Activated B cell treated with CpG ODN at 0.5 μM for 24 hours (primary cell): ENCODE results near the gene WDR37. TPM values are rescaled to one million over a fixed set of nuclear protein-coding genes. Genes with fewer than 3 reads are reported as not detected.

Experiments used
- ATAC-seq: fragments of 200-7000 bp; cut with Tn5 transposase; one replicate; pipeline ENCODE4 v1.10.0; 2021; ENCODE audit warnings: low read depth, mild to moderate bottlenecking, moderate library complexity
- CTCF ChIA-PET: fragments of 350-600 bp; sonication (Branson Sonifier 250); formaldehyde crosslinking; loops from one replicate; lab custom pipeline; 2021; ENCODE audit warnings: antibody characterized with exemption; lab: Charles Lee
- POLR2A ChIA-PET: fragments of 350-600 bp; sonication (Branson Sonifier 250); formaldehyde crosslinking; loops from one replicate; lab custom pipeline; 2021; ENCODE audit warnings: antibody characterized with exemption; lab: Charles Lee
- DNase-seq: peaks from one replicate; pipeline ENCODE4 v3.0.0; 2022
- H3K27ac Mint-ChIP-seq: one replicate; pipeline ENCODE4 v1.8.0; 2020; ENCODE audit warnings: mixed read lengths
- H3K27me3 Mint-ChIP-seq: one replicate; pipeline ENCODE4 v1.8.0; 2021; ENCODE audit warnings: mixed read lengths
- H3K36me3 Mint-ChIP-seq: one replicate; pipeline ENCODE4 v1.8.0; 2021; ENCODE audit warnings: low read depth, mixed read lengths
- H3K4me1 Mint-ChIP-seq: one replicate; pipeline ENCODE4 v1.8.0; 2021; ENCODE audit warnings: mixed read lengths
- H3K4me3 Mint-ChIP-seq: one replicate; pipeline ENCODE4 v1.8.0; 2020; ENCODE audit warnings: mild to moderate bottlenecking, mixed read lengths
- H3K9me3 Mint-ChIP-seq: one replicate; pipeline ENCODE4 v1.8.0; 2020; ENCODE audit warnings: mixed read lengths
- intact Hi-C: fragments of 100-400 bp; cut with micrococcal nuclease; formaldehyde crosslinking; loops from one replicate; pipeline ENCODE4 v1.15.1; 2024
- total RNA-seq: library from RNA; stranded (reverse); gene quantifications from 2 replicates; pipeline ENCODE4 v1.2.3, GENCODE V29; 2022
- TF ChIP-seq, protein P1 (sequence below): fragments of 200-600 bp; IDR thresholded peaks from one replicate; pipeline ENCODE4 v1.8.0; 2022; ENCODE audit warnings: antibody characterized with exemption, mild to moderate bottlenecking

The WDR37 gene
- total RNA-seq, 1 donor from 2014 or later = 20.0 TPM

DNA sequence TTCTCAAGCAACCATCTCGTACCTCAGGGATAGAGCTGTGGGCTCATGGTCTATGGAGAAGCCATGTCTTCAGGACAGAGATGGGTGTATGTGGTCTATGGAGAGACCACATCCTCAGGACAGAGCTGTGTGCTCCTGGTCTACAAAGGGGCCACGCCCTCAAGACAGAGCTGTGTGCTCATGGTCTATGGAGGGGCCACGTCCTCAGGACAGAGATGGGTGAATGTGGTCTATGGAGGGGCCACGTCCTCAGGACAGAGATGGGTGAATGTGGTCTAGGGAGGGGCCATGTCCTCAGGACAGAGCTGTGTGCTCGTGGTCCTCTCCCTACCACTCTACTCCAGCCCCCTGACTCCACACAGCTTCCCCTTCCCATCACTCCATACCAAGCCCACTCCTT, 117.8 kb downstream of the WDR37 start:
- Mint-ChIP-seq H3K4me3 (no peak overlapping the region), H3K4me1 (no peaks in the 10 kb centered on the region), H3K36me3 (no peaks in the 10 kb centered on the region), H3K9me3 (no peaks in the 10 kb centered on the region), H3K27ac (no peak overlapping the region), H3K27me3 (no peaks in the 10 kb centered on the region)
- DNase-seq = no peak
- ChIA-PET CTCF (no interaction called here), POLR2A (no interaction called here)
- intact Hi-C loops = no loop called here
- TF ChIP-seq, protein P1, sequence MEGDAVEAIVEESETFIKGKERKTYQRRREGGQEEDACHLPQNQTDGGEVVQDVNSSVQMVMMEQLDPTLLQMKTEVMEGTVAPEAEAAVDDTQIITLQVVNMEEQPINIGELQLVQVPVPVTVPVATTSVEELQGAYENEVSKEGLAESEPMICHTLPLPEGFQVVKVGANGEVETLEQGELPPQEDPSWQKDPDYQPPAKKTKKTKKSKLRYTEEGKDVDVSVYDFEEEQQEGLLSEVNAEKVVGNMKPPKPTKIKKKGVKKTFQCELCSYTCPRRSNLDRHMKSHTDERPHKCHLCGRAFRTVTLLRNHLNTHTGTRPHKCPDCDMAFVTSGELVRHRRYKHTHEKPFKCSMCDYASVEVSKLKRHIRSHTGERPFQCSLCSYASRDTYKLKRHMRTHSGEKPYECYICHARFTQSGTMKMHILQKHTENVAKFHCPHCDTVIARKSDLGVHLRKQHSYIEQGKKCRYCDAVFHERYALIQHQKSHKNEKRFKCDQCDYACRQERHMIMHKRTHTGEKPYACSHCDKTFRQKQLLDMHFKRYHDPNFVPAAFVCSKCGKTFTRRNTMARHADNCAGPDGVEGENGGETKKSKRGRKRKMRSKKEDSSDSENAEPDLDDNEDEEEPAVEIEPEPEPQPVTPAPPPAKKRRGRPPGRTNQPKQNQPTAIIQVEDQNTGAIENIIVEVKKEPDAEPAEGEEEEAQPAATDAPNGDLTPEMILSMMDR = no peak
- ATAC-seq = no peak

DNA sequence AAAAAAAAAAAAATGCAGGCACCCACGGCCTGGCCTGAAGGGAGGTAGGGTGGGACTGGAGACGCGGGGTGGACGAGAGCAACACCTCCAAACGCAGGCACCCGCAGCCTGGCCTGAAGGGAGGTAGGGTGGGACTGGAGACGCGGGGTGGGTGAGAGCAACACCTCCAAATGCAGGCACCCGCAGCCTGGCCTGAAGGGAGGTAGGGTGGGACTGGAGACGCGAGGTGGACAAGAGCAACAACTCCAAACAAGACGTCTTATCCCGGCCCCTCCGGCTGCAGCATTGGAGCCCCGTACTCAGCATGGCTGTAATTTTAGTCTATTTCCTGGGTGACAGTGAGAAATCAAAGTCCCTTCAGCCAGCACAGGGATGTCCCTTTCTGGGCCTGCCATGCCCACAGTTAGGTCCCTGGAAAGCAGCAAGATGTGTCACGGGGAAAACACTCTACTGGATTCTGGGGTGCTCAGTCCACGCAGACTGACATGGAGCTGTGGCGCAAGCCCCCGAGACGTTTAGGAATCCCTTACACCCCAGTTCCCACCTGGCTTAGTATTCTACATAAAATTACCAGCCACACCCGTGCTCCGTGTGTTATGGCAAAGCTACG, 119.9 kb downstream of the WDR37 start:
- no peak for ATAC-seq
- ChIA-PET POLR2A (no interaction called here), CTCF (no interaction called here)
- peak; percentile 1 for DNase-seq
- no peak overlapping the region for H3K4me3 Mint-ChIP-seq
- intact Hi-C loops = no loop called here
- H3K36me3 Mint-ChIP-seq = no peaks in the 10 kb centered on the region
- TF ChIP-seq, protein P1 = no peak
- H3K27ac Mint-ChIP-seq = no peak overlapping the region
- H3K27me3 Mint-ChIP-seq = no peaks in the 10 kb centered on the region
- no peaks in the 10 kb centered on the region for H3K9me3 Mint-ChIP-seq
- H3K4me1 Mint-ChIP-seq = no peaks in the 10 kb centered on the region

DNA sequence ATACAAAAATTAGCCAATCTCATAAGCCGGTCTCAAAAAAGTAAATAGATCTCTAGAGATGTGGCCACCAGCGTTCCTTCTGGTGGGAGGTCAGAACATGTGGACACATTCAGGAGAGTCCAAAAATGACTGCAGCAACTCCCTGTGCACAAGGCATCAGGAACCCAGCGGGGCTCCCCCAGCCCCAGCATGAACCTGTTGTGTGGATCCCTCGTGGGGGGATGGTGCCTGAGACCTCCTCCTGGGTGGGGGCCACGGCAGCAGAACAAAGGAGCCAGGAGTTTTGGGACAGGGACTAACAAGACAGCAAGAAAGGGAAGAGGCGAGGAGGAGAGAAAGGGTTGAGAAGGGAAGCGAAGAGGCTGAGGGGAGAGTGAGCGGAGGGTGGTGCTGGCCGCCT, 121.8 kb downstream of the WDR37 start:
- TF ChIP-seq, protein P1 = no peak
- ChIA-PET POLR2A (no interaction called here), CTCF (no interaction called here)
- Mint-ChIP-seq H3K36me3 (no peaks in the 10 kb centered on the region), H3K9me3 (no peaks in the 10 kb centered on the region), H3K4me3 (no peak overlapping the region), H3K27ac (no peak overlapping the region), H3K27me3 (no peaks in the 10 kb centered on the region), H3K4me1 (no peaks in the 10 kb centered on the region)
- DNase-seq (peak; percentile 1), ATAC-seq (no peak)
- intact Hi-C loops = no loop called here

DNA sequence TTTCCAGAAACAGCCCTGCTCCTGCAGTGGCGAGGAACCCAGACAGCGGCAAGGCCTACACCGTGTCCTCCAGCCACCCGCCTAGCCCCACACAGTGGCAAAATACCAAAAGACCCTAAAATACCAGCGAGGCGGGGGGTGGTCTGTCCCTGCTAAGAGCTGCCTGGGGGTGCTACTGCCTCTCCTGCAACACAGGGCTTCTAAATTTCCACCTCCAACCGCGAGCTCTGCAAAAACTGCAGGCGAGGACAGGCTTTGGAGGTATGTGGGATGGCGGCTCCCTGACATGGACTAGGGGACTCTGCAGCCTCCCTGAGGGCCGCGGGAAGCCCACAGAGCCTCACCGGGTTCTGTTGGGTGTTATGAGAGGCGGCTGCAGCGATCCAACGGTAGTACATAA, 122.3 kb downstream of the WDR37 start:
- intact Hi-C loops = no loop called here
- H3K4me3 Mint-ChIP-seq = no peak overlapping the region
- ChIA-PET CTCF (no interaction called here), POLR2A (no interaction called here)
- no peaks in the 10 kb centered on the region for H3K36me3 Mint-ChIP-seq
- H3K27me3 Mint-ChIP-seq = peaks cover 2% of the 10 kb centered on the region
- no peak overlapping the region for H3K27ac Mint-ChIP-seq
- H3K4me1 Mint-ChIP-seq = no peaks in the 10 kb centered on the region
- DNase-seq = no peak
- no peak for ATAC-seq
- H3K9me3 Mint-ChIP-seq = no peaks in the 10 kb centered on the region
- TF ChIP-seq, protein P1 = no peak

DNA sequence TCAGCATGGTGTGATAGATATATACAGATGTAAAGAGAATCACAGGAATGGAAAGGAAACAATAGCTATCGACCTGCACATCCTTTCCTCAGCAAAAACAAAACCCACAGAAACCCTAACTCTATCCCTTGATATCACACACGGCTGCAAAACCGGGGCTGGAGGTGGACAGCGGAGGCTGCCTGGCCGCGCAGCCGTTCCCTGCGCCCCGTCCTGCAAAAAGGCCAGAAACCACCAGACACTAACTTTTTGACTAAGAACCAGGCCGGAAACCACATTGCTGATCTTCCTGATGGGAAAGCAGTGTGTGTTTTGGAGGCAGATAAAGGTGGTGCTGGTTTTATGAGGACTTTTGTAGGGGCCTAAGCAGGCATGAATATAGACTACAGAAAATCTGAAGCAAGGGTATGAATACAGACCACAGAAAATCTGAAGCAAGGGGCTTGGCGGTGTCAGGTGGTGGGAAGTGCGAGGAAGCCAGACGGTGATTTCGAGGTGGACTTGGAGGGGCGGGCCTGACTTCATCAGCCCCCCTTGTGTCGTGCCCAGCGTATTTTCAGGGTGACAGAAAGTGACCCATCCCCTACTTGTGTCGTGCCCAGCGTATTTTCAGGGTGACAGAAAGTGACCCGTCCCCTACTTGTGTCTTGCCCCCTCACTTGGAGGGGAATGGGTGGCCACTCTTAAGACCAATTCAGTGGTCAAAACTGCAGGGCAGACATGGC, 123.3 kb downstream of the WDR37 start:
- ATAC-seq (no peak), DNase-seq (peak; percentile 9)
- intact Hi-C loops = no loop called here
- no peaks in the 10 kb centered on the region for H3K4me1 Mint-ChIP-seq
- TF ChIP-seq, protein P1 = no peak
- CTCF ChIA-PET = no interaction called here
- POLR2A ChIA-PET = no interaction called here
- peaks cover 3% of the 10 kb centered on the region for H3K27me3 Mint-ChIP-seq
- H3K27ac Mint-ChIP-seq = no peak overlapping the region
- no peak overlapping the region for H3K4me3 Mint-ChIP-seq
- H3K9me3 Mint-ChIP-seq = no peaks in the 10 kb centered on the region
- H3K36me3 Mint-ChIP-seq = no peaks in the 10 kb centered on the region
